Stimulated activated memory B cell treated with anti-CD40 and anti-IgM and Interleukin-4, amounts not matched to agents 10 μg/mL and 1 μg/mL and 100 μg/mL, for 72 hours (primary cell): ENCODE measurements around the gene METTL24.
"Not testable (repeated sequence)": the region's sequence is repeated elsewhere in the genome, so short reads cannot be mapped to it uniquely, and the experiment has no call there.

Experiments used
- ATAC-seq: fragments of 150-1000 bp; cut with Tn5 transposase; 2 replicates; pipeline ENCODE4 v1.10.0; 2021
- H3K27ac Mint-ChIP-seq: one replicate; pipeline ENCODE4 v1.8.0; 2022; ENCODE audit warnings: mild to moderate bottlenecking, mixed read lengths
- H3K27me3 Mint-ChIP-seq: one replicate; pipeline ENCODE4 v1.8.0; 2022; ENCODE audit warnings: mixed read lengths
- H3K36me3 Mint-ChIP-seq: one replicate; pipeline ENCODE4 v1.8.0; 2022; ENCODE audit warnings: mixed read lengths
- H3K4me1 Mint-ChIP-seq: one replicate; pipeline ENCODE4 v1.8.0; 2022; ENCODE audit warnings: mixed read lengths
- H3K4me3 Mint-ChIP-seq: one replicate; pipeline ENCODE4 v1.8.0; 2022; ENCODE audit warnings: mild to moderate bottlenecking, moderate library complexity, mixed read lengths
- H3K9me3 Mint-ChIP-seq: one replicate; pipeline ENCODE4 v1.8.0; 2022; ENCODE audit warnings: mixed read lengths

The METTL24 gene

GRCh38 chr6:110318971-110319370 lies 39.2 kb downstream of the METTL24 start:
- peaks cover 10% of the 10 kb centered on the region for H3K27me3 Mint-ChIP-seq
- no peak overlapping the region for H3K27ac Mint-ChIP-seq
- no peaks in the 10 kb centered on the region for H3K36me3 Mint-ChIP-seq
- H3K9me3 Mint-ChIP-seq = no peaks in the 10 kb centered on the region
- H3K4me3 Mint-ChIP-seq = no peak overlapping the region
- no peak for ATAC-seq
- H3K4me1 Mint-ChIP-seq = peaks cover 6% of the 10 kb centered on the region

GRCh38 chr6:110317646-110318045 lies 40.5 kb downstream of the METTL24 start:
- Mint-ChIP-seq H3K27me3 (peaks cover 2% of the 10 kb centered on the region), H3K27ac (no peak overlapping the region), H3K4me1 (peaks cover 2% of the 10 kb centered on the region), H3K4me3 (no peak overlapping the region), H3K36me3 (no peaks in the 10 kb centered on the region), H3K9me3 (no peaks in the 10 kb centered on the region)
- ATAC-seq = no peak

- no peak overlapping the region for H3K4me3 Mint-ChIP-seq
- no peaks in the 10 kb centered on the region for H3K27me3 Mint-ChIP-seq
- no peaks in the 10 kb centered on the region for H3K4me1 Mint-ChIP-seq
- H3K27ac Mint-ChIP-seq = no peak overlapping the region
- ATAC-seq = no peak
- H3K9me3 Mint-ChIP-seq = no peaks in the 10 kb centered on the region
- H3K36me3 Mint-ChIP-seq = no peaks in the 10 kb centered on the region
These were observed 41.0 kb downstream of the METTL24 start for GRCh38 chr6:110317189-110317588.

GRCh38 chr6:110315869-110316398 lies 42.2 kb downstream of the METTL24 start:
- H3K27me3 Mint-ChIP-seq = no peaks in the 10 kb centered on the region
- H3K4me3 Mint-ChIP-seq = no peak overlapping the region
- H3K4me1 Mint-ChIP-seq = no peaks in the 10 kb centered on the region
- no peak overlapping the region for H3K27ac Mint-ChIP-seq
- H3K36me3 Mint-ChIP-seq = no peaks in the 10 kb centered on the region
- H3K9me3 Mint-ChIP-seq = no peaks in the 10 kb centered on the region
- ATAC-seq = no peak

- no peaks in the 10 kb centered on the region for H3K4me1 Mint-ChIP-seq
These were observed 42.8 kb downstream of the METTL24 start for GRCh38 chr6:110315207-110315868.

GRCh38 chr6:110310861-110311446 lies 47.2 kb downstream of the METTL24 start:
- H3K9me3 Mint-ChIP-seq = peaks cover 2% of the 10 kb centered on the region
- no peak overlapping the region for H3K27ac Mint-ChIP-seq
- H3K4me1 Mint-ChIP-seq = no peaks in the 10 kb centered on the region
- no peaks in the 10 kb centered on the region for H3K27me3 Mint-ChIP-seq
- no peaks in the 10 kb centered on the region for H3K36me3 Mint-ChIP-seq
- H3K4me3 Mint-ChIP-seq = no peak overlapping the region
- ATAC-seq = no peak

More at GRCh38 chr6:110315207-110315868, 42.8 kb downstream of the METTL24 start:
- no peak overlapping the region for H3K4me3 Mint-ChIP-seq
- no peaks in the 10 kb centered on the region for H3K9me3 Mint-ChIP-seq
- no peaks in the 10 kb centered on the region for H3K36me3 Mint-ChIP-seq
- ATAC-seq = no peak
- H3K27me3 Mint-ChIP-seq = no peaks in the 10 kb centered on the region
- H3K27ac Mint-ChIP-seq = no peak overlapping the region

- not testable (repeated sequence) for H3K27me3 Mint-ChIP-seq, ATAC-seq, H3K36me3 Mint-ChIP-seq, H3K4me3 Mint-ChIP-seq, H3K9me3 Mint-ChIP-seq, H3K27ac Mint-ChIP-seq, H3K4me1 Mint-ChIP-seq
These were observed 48.7 kb downstream of the METTL24 start for GRCh38 chr6:110309432-110309831.

- no peaks in the 10 kb centered on the region for H3K27me3 Mint-ChIP-seq
- H3K4me1 Mint-ChIP-seq = no peaks in the 10 kb centered on the region
- no peak overlapping the region for H3K4me3 Mint-ChIP-seq
- peak; percentile 51 for ATAC-seq
- H3K27ac Mint-ChIP-seq = no peak overlapping the region
- H3K9me3 Mint-ChIP-seq = peaks cover 2% of the 10 kb centered on the region
- H3K36me3 Mint-ChIP-seq = no peaks in the 10 kb centered on the region
These were observed 50.8 kb downstream of the METTL24 start for GRCh38 chr6:110307368-110307767.

GRCh38 chr6:110305832-110306231 lies 52.3 kb downstream of the METTL24 start:
- H3K27me3 Mint-ChIP-seq, H3K27ac Mint-ChIP-seq, H3K9me3 Mint-ChIP-seq, H3K4me1 Mint-ChIP-seq, ATAC-seq, H3K36me3 Mint-ChIP-seq, H3K4me3 Mint-ChIP-seq: not testable (repeated sequence)

GRCh38 chr6:110303692-110304091 lies 54.5 kb downstream of the METTL24 start:
- not testable (repeated sequence) for H3K4me1 Mint-ChIP-seq, H3K9me3 Mint-ChIP-seq, ATAC-seq, H3K4me3 Mint-ChIP-seq, H3K36me3 Mint-ChIP-seq, H3K27me3 Mint-ChIP-seq, H3K27ac Mint-ChIP-seq

- H3K4me1 Mint-ChIP-seq = no peaks in the 10 kb centered on the region
- no peak for ATAC-seq
- H3K9me3 Mint-ChIP-seq = no peaks in the 10 kb centered on the region
- no peaks in the 10 kb centered on the region for H3K36me3 Mint-ChIP-seq
- no peak overlapping the region for H3K27ac Mint-ChIP-seq
- peaks cover 19% of the 10 kb centered on the region for H3K27me3 Mint-ChIP-seq
- no peak overlapping the region for H3K4me3 Mint-ChIP-seq
These were observed 59.2 kb downstream of the METTL24 start for GRCh38 chr6:110298916-110299315.

- ATAC-seq = no peak
- H3K4me1 Mint-ChIP-seq = no peaks in the 10 kb centered on the region
- no peak overlapping the region for H3K4me3 Mint-ChIP-seq
These were observed 59.7 kb downstream of the METTL24 start for GRCh38 chr6:110298411-110298810.

GRCh38 chr6:110296241-110297025 lies 61.7 kb downstream of the METTL24 start:
- Mint-ChIP-seq H3K27ac (no peak overlapping the region), H3K4me1 (no peaks in the 10 kb centered on the region), H3K4me3 (no peak overlapping the region), H3K36me3 (no peaks in the 10 kb centered on the region), H3K27me3 (peaks cover 31% of the 10 kb centered on the region), H3K9me3 (no peaks in the 10 kb centered on the region)
- no peak for ATAC-seq

More at GRCh38 chr6:110298411-110298810, 59.7 kb downstream of the METTL24 start:
- peaks cover 25% of the 10 kb centered on the region for H3K27me3 Mint-ChIP-seq
- no peaks in the 10 kb centered on the region for H3K9me3 Mint-ChIP-seq
- no peaks in the 10 kb centered on the region for H3K36me3 Mint-ChIP-seq
- no peak overlapping the region for H3K27ac Mint-ChIP-seq

GRCh38 chr6:110295451-110296165 lies 62.5 kb downstream of the METTL24 start:
- peaks cover 4% of the 10 kb centered on the region for H3K9me3 Mint-ChIP-seq
- no peak overlapping the region for H3K4me3 Mint-ChIP-seq
- ATAC-seq = no peak
- H3K27ac Mint-ChIP-seq = no peak overlapping the region
- peaks cover 24% of the 10 kb centered on the region for H3K27me3 Mint-ChIP-seq
- no peaks in the 10 kb centered on the region for H3K36me3 Mint-ChIP-seq
- H3K4me1 Mint-ChIP-seq = no peaks in the 10 kb centered on the region
